IMR-90 (cell line): ENCODE measurements around the gene GNB2. TPM values are rescaled to one million over a fixed set of nuclear protein-coding genes. Genes with fewer than 3 reads are reported as not detected.
"Not testable (repeated sequence)": the region's sequence is repeated elsewhere in the genome, so short reads cannot be mapped to it uniquely, and the experiment has no call there.

Experiments used
- ATAC-seq: fragments of 200-7000 bp; cut with Tn5 transposase; 2 replicates; pipeline ENCODE4 v1.9.1; 2020; ENCODE audit warnings: low read depth, mild to moderate bottlenecking, moderate library complexity
- BruUV-seq: library from RNA; stranded (reverse); fragments of 400-500 nt; replicated peaks from 2 replicates; lab custom pipeline; 2021; lab: Mats Ljungman, UMichigan
- CTCF ChIA-PET: fragments of 300-600 bp; formaldehyde crosslinking; extraction: SDS; loops from one replicate; lab custom pipeline; 2021; ENCODE audit warnings: antibody characterized with exemption; lab: Yijun Ruan, JAX
- POLR2A ChIA-PET: fragments of 300-600 bp; sonication (Branson Sonifier 250); formaldehyde crosslinking; loops from one replicate; lab custom pipeline; 2022; ENCODE audit warnings: antibody characterized with exemption; ENCODE audit not compliant: unreplicated experiment; lab: Charles Lee
- DNase-seq: peaks from one replicate; pipeline ENCODE4 v3.0.0; 2013
- H2AFZ ChIP-seq: replicated peaks from 2 replicates; pipeline ENCODE3; 2013; ENCODE audit warnings: low read length, mild to moderate bottlenecking; ENCODE audit not compliant: poor library complexity
- H2AK5ac ChIP-seq: 2 replicates; pipeline ENCODE4 v1.6.1; 2013; ENCODE audit warnings: low read depth, low read length, inconsistent platforms
- H2AK9ac ChIP-seq: replicated peaks from 2 replicates; pipeline ENCODE3; 2013; ENCODE audit warnings: mild to moderate bottlenecking, low read depth, low read length, moderate library complexity; ENCODE audit not compliant: poor library complexity
- H2BK120ac ChIP-seq: 2 replicates; pipeline ENCODE4 v1.6.1; 2013; ENCODE audit warnings: low read depth, low read length, inconsistent platforms
- H2BK15ac ChIP-seq: 3 replicates; pipeline ENCODE4 v1.6.1; 2013; ENCODE audit warnings: low read depth, low read length, inconsistent platforms
- H2BK20ac ChIP-seq: 2 replicates; pipeline ENCODE4 v1.6.1; 2013; ENCODE audit warnings: low read depth, mild to moderate bottlenecking, inconsistent platforms, low read length, moderate library complexity
- H2BK5ac ChIP-seq: 2 replicates; pipeline ENCODE4 v1.6.1; 2013; ENCODE audit warnings: mild to moderate bottlenecking, low read depth, low read length, inconsistent platforms; ENCODE audit not compliant: poor library complexity, severe bottlenecking
- H3K14ac ChIP-seq: replicated peaks from 2 replicates; pipeline ENCODE4 v1.6.1; 2013; ENCODE audit warnings: low read depth, low read length, inconsistent platforms
- H3K18ac ChIP-seq: 2 replicates; pipeline ENCODE4 v1.6.1; 2013; ENCODE audit warnings: low read depth, low read length, control low read depth
- H3K23ac ChIP-seq: 2 replicates; pipeline ENCODE4 v1.6.1; 2013; ENCODE audit warnings: low read depth, low read length, inconsistent platforms
- H3K27ac ChIP-seq: 2 replicates; pipeline ENCODE4 v1.5.1; 2013; ENCODE audit warnings: mild to moderate bottlenecking, control low read depth, low read length; ENCODE audit not compliant: insufficient read depth
- H3K27me3 ChIP-seq: 2 replicates; pipeline ENCODE4 v1.6.1; 2013; ENCODE audit warnings: low read length; ENCODE audit not compliant: control insufficient read depth, insufficient read depth
- H3K36me3 ChIP-seq: 2 replicates; pipeline ENCODE4 v1.6.1; 2013; ENCODE audit warnings: low read length, mixed read lengths; ENCODE audit not compliant: control insufficient read depth, insufficient read depth
- H3K4ac ChIP-seq: 2 replicates; pipeline ENCODE4 v1.6.1; 2013; ENCODE audit warnings: low read depth, low read length, inconsistent platforms
- H3K4me1 ChIP-seq: 2 replicates; pipeline ENCODE4 v1.6.1; 2013; ENCODE audit warnings: low read length, mixed read lengths; ENCODE audit not compliant: control insufficient read depth, insufficient read depth
- H3K4me2 ChIP-seq: 2 replicates; pipeline ENCODE4 v1.6.1; 2013; ENCODE audit warnings: low read depth, mild to moderate bottlenecking, control low read depth, low read length, moderate library complexity
- H3K4me3 ChIP-seq: 2 replicates; pipeline ENCODE4 v1.5.1; 2013; ENCODE audit warnings: low read depth, mild to moderate bottlenecking, control low read depth, low read length, moderate library complexity; ENCODE audit not compliant: insufficient read depth
- H3K56ac ChIP-seq: 2 replicates; pipeline ENCODE4 v1.6.1; 2013; ENCODE audit warnings: low read length, inconsistent platforms; ENCODE audit not compliant: insufficient read depth; ENCODE audit errors: extremely low read depth
- H3K79me1 ChIP-seq, 2 experiments: 2 replicates each; pipeline ENCODE4 v1.6.1; 2013; ENCODE audit warnings: low read length in 2 of 2, inconsistent platforms in 1 of 2, low read depth in 1 of 2
- H3K9ac ChIP-seq: 2 replicates; pipeline ENCODE4 v1.6.1; 2013; ENCODE audit warnings: low read depth, low read length, control low read depth
- H3K9me1 ChIP-seq: 2 replicates; pipeline ENCODE4 v1.6.1; 2013; ENCODE audit warnings: low read length, inconsistent platforms; ENCODE audit not compliant: insufficient read depth
- H3K9me3 ChIP-seq: 2 replicates; pipeline ENCODE4 v1.6.1; 2013; ENCODE audit warnings: low read length; ENCODE audit not compliant: control insufficient read depth, insufficient read depth
- H4K20me1 ChIP-seq: 2 replicates; pipeline ENCODE4 v1.6.1; 2013; ENCODE audit warnings: low read length, inconsistent platforms; ENCODE audit not compliant: insufficient read depth
- H4K5ac ChIP-seq: 2 replicates; pipeline ENCODE4 v1.6.1; 2013; ENCODE audit warnings: mild to moderate bottlenecking, low read depth, low read length, control low read depth
- H4K8ac ChIP-seq, 2 experiments: 2 replicates each; pipeline ENCODE4 v1.6.1; 2013; ENCODE audit warnings: low read depth in 2 of 2, low read length in 2 of 2, control low read depth in 1 of 2, inconsistent platforms in 1 of 2
- H4K91ac ChIP-seq: 2 replicates; pipeline ENCODE4 v1.6.1; 2013; ENCODE audit warnings: low read depth, low read length, inconsistent platforms; ENCODE audit not compliant: insufficient read depth
- BHLHE40 ChIP-seq: fragments of 150-350 bp; IDR thresholded peaks from 2 replicates; pipeline ENCODE4 v1.6.1; 2016; ENCODE audit warnings: mild to moderate bottlenecking, low read depth, low read length
- RAD21 ChIP-seq: IDR thresholded peaks from 2 replicates; pipeline ENCODE4 v1.6.1; 2012; ENCODE audit warnings: low read length, improper control_type of control experiment
- WGBS, 2 experiments: methylation state at CpG; one replicate each; pipeline versions ENCODE4 v1.1.5 to v1.1.7; 2013; ENCODE audit warnings: missing lambda C conversion rate in 2 of 2; ENCODE audit not compliant: insufficient read length in 1 of 2; ENCODE audit errors: extremely low coverage in 2 of 2; 5-methylcytosine and 5-hydroxymethylcytosine counted together
- dilution Hi-C: fragments of 300-500 bp; cut with HindIII; formaldehyde crosslinking; loops from one replicate; pipeline ENCODE4 v1.14.3; 2018; ENCODE audit warnings: low sequenced_read_pairs; ENCODE audit not compliant: unreplicated experiment
- in situ Hi-C: fragments of 300-500 bp; cut with MboI; formaldehyde crosslinking; loops from 3 replicates; pipeline ENCODE4 v1.14.3; 2019; ENCODE audit warnings: low sequenced_read_pairs, inconsistent platforms, mixed read lengths
- intact Hi-C: fragments of 100-400 bp; cut with micrococcal nuclease; formaldehyde crosslinking; loops from 2 replicates; pipeline ENCODE4 v1.10.0; 2022
- polyA plus RNA-seq, 3 experiments: library from polyadenylated mRNA; depleted of rRNA; stranded (reverse); fragments of >200 nt; gene quantifications; 2 replicates each; pipeline ENCODE4 v1.2.3, GENCODE V29; 2012; ENCODE audit warnings: low replicate concordance in 1 of 3
- total RNA-seq: library from RNA; depleted of rRNA; stranded (reverse); fragments of >200 nt; gene quantifications from 2 replicates; pipeline ENCODE4 v1.2.3, GENCODE V29; 2012
- TF ChIP-seq, protein P1 (sequence below): conservative IDR thresholded peaks from 2 replicates; pipeline ENCODE4 v1.5.1; 2012; ENCODE audit warnings: mild to moderate bottlenecking, low read depth, low read length, improper control_type of control experiment

The GNB2 gene
- total and polyA plus RNA-seq, 2 of the 4 experiments (the other 2 are of a cell fraction) = 62.0 to 279 TPM

- H3K4me1 ChIP-seq = no peaks in the 10 kb centered on the region
- in situ Hi-C loops (no loop called here), intact Hi-C loops (no loop called here), dilution Hi-C loops (no loop called here)
- H2BK15ac ChIP-seq = no peak within 1 kb of the TSS
- no TSS peak for BruUV-seq
- H2AK5ac ChIP-seq = no peak within 1 kb of the TSS
- no peak within 1 kb of the TSS for H2BK5ac ChIP-seq
- no peaks in the 10 kb centered on the region for H3K79me1 ChIP-seq
- DNase-seq (peak; percentile 18), ATAC-seq (peak; percentile 98)
- no peak within 1 kb of the TSS for H2BK20ac ChIP-seq
- peak within 1 kb of the TSS; percentile 71 for H3K4me2 ChIP-seq
- H3K4ac ChIP-seq = no peak within 1 kb of the TSS
- ChIA-PET CTCF (no interaction called here), POLR2A (no interaction called here)
- no peak within 1 kb of the TSS for H3K9ac ChIP-seq
- H2BK120ac ChIP-seq = no peak within 1 kb of the TSS
- TF ChIP-seq RAD21 (no peak), BHLHE40 (no peak)
- TF ChIP-seq, protein P1, sequence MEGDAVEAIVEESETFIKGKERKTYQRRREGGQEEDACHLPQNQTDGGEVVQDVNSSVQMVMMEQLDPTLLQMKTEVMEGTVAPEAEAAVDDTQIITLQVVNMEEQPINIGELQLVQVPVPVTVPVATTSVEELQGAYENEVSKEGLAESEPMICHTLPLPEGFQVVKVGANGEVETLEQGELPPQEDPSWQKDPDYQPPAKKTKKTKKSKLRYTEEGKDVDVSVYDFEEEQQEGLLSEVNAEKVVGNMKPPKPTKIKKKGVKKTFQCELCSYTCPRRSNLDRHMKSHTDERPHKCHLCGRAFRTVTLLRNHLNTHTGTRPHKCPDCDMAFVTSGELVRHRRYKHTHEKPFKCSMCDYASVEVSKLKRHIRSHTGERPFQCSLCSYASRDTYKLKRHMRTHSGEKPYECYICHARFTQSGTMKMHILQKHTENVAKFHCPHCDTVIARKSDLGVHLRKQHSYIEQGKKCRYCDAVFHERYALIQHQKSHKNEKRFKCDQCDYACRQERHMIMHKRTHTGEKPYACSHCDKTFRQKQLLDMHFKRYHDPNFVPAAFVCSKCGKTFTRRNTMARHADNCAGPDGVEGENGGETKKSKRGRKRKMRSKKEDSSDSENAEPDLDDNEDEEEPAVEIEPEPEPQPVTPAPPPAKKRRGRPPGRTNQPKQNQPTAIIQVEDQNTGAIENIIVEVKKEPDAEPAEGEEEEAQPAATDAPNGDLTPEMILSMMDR = no peak
- no peak within 1 kb of the TSS for H3K23ac ChIP-seq
- H3K4me3 ChIP-seq = no peak within 1 kb of the TSS
- no peak within 1 kb of the TSS for H2AK9ac ChIP-seq
- H3K27ac ChIP-seq = no peak within 1 kb of the TSS
- no peak within 1 kb of the TSS for H3K56ac ChIP-seq
- H3K27me3 ChIP-seq = peaks cover 27% of the 10 kb centered on the region
- no peak within 1 kb of the TSS for H4K91ac ChIP-seq
- no peaks in the 10 kb centered on the region for H3K36me3 ChIP-seq
- H2AFZ ChIP-seq = peak within 1 kb of the TSS; percentile 71
- no peak within 1 kb of the TSS for H4K8ac ChIP-seq
- WGBS, 2 experiments = 11% methylated on average over 47 of the region's 63 CpGs; no CpG with 5 or more reads in 1 of the 2 experiments
- no peaks in the 10 kb centered on the region for H4K20me1 ChIP-seq
- peaks cover 2% of the 10 kb centered on the region; the same call in 1 of the 2 replicates for H3K9me3 ChIP-seq
- no peak within 1 kb of the TSS for H4K5ac ChIP-seq
- H3K9me1 ChIP-seq = no peaks in the 10 kb centered on the region
- no peak within 1 kb of the TSS for H3K18ac ChIP-seq
- no peak within 1 kb of the TSS for H3K14ac ChIP-seq
Observed at GRCh38 chr7:100655908-100656674, 17.4 kb upstream of the GNB2 start, which contains the start of gene ACTL6B. ACTL6B (minus strand) TSS chr7:100656448; CDS start chr7:100656354, 94 bp downstream.

GRCh38 chr7:100662194-100662776 is 11.3 kb upstream of the GNB2 start:
- H3K4me2 ChIP-seq, H2AK9ac ChIP-seq, intact Hi-C loops, DNase-seq, H4K91ac ChIP-seq, H2BK20ac ChIP-seq, H3K4me1 ChIP-seq, H3K14ac ChIP-seq, CTCF ChIA-PET, BruUV-seq, H3K27ac ChIP-seq, H3K9me1 ChIP-seq, H2BK15ac ChIP-seq, H3K18ac ChIP-seq, H3K4ac ChIP-seq, H4K20me1 ChIP-seq, H3K9ac ChIP-seq, in situ Hi-C loops, ATAC-seq, H2AFZ ChIP-seq, H2AK5ac ChIP-seq, H3K79me1 ChIP-seq, H3K4me3 ChIP-seq, H4K5ac ChIP-seq, H4K8ac ChIP-seq, H3K23ac ChIP-seq, H2BK120ac ChIP-seq, H3K36me3 ChIP-seq, dilution Hi-C loops, POLR2A ChIA-PET, H2BK5ac ChIP-seq, H3K27me3 ChIP-seq, H3K56ac ChIP-seq, H3K9me3 ChIP-seq: not testable (repeated sequence)
- 73% methylated on average over 3 of the region's 12 CpGs; no CpG with 5 or more reads in 1 of the 2 experiments for WGBS, 2 experiments
